Measurements from ENCODE around the gene BAHCC1. TPM values are rescaled to one million over a fixed set of nuclear protein-coding genes. Genes with fewer than 3 reads are reported as not detected.

The BAHCC1 gene
- total RNA-seq, 1 donor from 2014 or later = 23.7 TPM

DNA sequence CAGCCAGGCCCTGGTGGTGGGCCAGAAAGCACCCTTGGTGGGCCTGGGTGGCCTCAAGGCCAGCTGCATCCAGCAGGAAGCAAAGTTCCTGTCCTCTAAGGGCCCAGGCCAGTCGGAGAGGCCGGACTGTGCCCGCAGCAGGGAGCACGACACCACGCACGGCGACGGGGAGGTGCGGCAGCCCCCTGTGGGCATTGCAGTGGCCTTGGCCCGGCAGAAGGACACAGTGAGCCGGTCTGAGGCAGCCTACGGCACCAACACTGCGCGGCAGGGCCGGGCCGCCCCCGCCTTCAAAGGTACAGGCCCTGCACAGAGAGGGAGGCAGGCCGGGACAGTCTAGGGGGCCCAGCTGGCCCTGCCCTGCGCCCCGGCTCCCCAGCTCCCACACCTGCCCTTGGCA lies 48.0 kb downstream of the BAHCC1 start:
- DNase-seq (ENCODE audit: low spot score) = no peak

- DNase-seq (ENCODE audit: low spot score) = no peak
Measured at GRCh38 chr17:81444610-81445339, 49.5 kb downstream of the BAHCC1 start.

DNA sequence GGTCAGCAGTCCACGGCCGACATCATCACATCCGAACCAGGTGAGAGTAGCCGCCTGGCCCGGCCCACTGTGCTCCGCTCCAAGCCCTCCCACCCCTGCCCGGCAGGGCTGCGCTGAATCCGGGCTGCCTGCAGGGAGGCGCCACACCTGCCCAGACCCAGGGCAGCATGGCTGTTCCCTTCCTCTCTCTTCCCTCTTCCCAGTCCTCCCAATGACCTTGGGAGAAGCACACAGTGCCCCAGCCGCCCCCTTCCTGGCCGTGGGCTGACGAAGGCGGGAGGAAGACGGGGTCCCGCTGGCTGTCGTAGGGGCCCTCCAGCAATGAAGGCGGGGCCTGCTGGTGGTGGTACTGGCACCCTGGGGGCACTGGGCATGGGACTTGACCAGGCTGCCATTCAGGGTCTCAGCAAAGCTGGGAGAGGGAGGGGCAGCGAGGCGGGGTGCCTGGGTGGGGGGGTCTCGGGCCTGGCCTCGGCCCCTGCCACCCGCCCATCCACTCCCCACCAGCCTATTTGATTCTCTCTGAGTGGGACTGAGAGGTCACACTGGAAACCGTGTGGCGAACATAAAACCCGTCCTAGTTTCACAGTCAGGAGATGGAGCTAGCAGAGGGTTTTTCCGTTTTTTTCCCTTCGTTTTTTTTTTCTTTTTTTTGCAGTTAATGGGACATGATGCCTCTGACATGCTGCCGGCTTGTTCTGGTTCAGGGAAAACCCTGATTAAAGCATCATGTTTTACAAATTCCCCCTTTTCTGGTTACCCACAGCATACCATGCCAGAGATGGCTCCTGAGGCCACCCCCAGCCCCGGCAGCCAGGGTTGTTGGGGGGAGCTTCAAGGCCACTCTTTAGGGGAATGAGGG lies 50.6 kb downstream of the BAHCC1 start:
- no peak for DNase-seq (ENCODE audit: low spot score)

GRCh38 chr17:81447331-81447933 lies 52.2 kb downstream of the BAHCC1 start:
- no peak for DNase-seq (ENCODE audit: low spot score)

- DNase-seq (ENCODE audit: low spot score) = no peak
Measured at GRCh38 chr17:81448442-81448841, 53.2 kb downstream of the BAHCC1 start.

- DNase-seq (ENCODE audit: low spot score) = no peak
Measured at GRCh38 chr17:81448950-81449349, 53.7 kb downstream of the BAHCC1 start.

DNA sequence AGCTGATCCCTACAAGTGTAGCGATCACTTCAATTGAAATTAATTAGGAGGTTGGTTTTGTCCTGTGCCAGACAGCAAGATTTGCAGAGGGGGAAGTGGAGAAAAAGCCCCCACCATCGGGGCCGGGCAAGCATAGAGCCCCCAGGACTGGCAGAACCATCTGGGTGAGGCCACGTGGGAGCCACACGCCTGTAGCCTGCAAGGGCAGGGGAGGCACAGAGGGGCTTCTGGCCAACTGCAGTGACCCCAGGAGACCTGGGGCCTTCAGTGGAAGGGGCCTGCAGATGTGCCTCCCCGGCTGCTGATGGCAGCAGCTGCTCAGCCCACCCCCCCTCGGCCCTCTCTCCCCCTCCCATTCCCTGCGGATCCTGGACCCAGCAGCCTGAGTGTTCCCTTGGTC lies 54.1 kb downstream of the BAHCC1 start:
- no peak for DNase-seq (ENCODE audit: low spot score)

GRCh38 chr17:81451823-81452222 lies 56.6 kb downstream of the BAHCC1 start:
- DNase-seq (ENCODE audit: low spot score) = no peak

GRCh38 chr17:81452551-81452950 lies 57.3 kb downstream of the BAHCC1 start:
- DNase-seq (ENCODE audit: low spot score) = no peak

DNA sequence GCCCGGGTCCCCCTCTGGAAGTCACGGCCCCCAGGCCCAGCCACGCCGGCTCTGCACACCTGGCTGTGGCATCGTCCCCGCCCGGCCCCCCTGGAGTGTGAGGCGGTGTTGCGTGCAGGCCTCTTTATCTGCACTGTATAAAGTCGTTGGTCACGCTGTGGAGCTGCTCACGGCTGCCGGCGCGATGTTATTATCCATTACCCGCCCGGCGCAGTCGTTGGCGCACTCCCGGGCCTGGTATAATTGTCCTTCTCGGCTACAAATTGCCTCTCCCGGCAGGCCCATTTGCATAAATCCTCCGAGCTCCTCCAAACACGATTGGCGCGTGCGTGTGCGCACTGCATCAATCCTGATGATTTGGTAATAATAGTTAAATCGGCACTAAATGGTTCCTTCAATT lies 57.8 kb downstream of the BAHCC1 start:
- no peak for DNase-seq (ENCODE audit: low spot score)

DNA sequence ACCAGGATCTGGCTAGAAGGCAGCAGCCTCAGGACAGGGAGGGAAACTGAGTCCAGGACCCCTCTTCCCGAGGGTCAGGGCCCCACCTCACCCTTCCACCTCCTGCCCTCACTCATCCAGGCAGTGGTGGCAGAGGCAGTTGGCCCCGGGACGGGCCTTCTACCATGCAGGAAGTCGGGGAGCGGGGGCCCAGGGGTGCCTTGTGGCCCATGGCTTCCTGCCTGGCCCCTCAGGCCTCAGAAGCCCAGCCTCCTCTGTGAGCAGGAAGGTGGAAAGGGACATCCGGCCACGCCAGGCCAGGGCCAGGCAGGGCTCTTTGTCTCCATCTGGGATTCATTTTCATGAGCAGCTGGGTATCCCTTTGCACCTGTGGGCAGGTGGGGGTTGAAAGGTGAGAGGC lies 58.5 kb downstream of the BAHCC1 start:
- DNase-seq (ENCODE audit: low spot score) = no peak

GRCh38 chr17:81454473-81454872 lies 59.2 kb downstream of the BAHCC1 start:
- no peak for DNase-seq (ENCODE audit: low spot score)

GRCh38 chr17:81455387-81455786 lies 60.1 kb downstream of the BAHCC1 start:
- no peak for DNase-seq (ENCODE audit: low spot score)

- DNase-seq (ENCODE audit: low spot score) = no peak
Measured at GRCh38 chr17:81456091-81456490, 60.8 kb downstream of the BAHCC1 start.

DNA sequence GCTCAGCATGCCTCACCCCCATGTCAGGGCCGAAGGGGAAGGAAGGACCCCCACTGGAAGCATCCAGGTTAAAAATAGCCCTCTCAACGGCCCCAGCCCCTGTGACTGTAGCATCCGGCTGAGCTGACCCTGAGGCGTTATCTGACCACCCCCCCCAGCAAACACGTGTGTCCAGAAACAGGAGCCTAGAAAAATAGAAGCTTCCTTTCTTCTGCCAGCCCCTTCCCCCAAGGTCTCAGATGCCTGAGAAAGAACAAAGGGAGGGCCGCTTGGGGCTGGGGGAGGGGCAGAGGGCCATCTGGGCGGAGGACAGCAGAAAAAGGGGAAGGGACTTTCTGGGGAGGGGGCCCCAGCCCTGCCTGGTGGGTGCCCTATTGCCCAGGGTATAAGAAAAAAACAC lies 61.5 kb downstream of the BAHCC1 start:
- DNase-seq (ENCODE audit: low spot score) = no peak

GRCh38 chr17:81457401-81457800 lies 62.1 kb downstream of the BAHCC1 start:
- DNase-seq (ENCODE audit: low spot score) = no peak

- no peak for DNase-seq (ENCODE audit: low spot score)
Measured at GRCh38 chr17:81457917-81458555, 62.8 kb downstream of the BAHCC1 start.

GRCh38 chr17:81458628-81459027 lies 63.4 kb downstream of the BAHCC1 start:
- DNase-seq (ENCODE audit: low spot score) = no peak

- DNase-seq (ENCODE audit: low spot score) = no peak
Measured at GRCh38 chr17:81459224-81459623, 64.0 kb downstream of the BAHCC1 start.

- DNase-seq (ENCODE audit: low spot score) = no peak
Measured at GRCh38 chr17:81459864-81460263, 64.6 kb downstream of the BAHCC1 start.

- DNase-seq (ENCODE audit: low spot score) = no peak
Measured at GRCh38 chr17:81460856-81461460, 65.7 kb downstream of the BAHCC1 start.

Measured in ureter (tissue), 1 donor.